Measurements from ENCODE around the gene GFI1. TPM values are rescaled to one million over a fixed set of nuclear protein-coding genes. Genes with fewer than 3 reads are reported as not detected.

Gene GFI1
- total and polyA plus RNA-seq, 2 of the 13 experiments (the other 11 are each of a cell fraction or from before 2014, with no cell fraction given) = 10.3 to 10.5 TPM

GRCh38 chr1:92485381-92486250 is 1.1 kb downstream of the GFI1 start (continued):
- TF ChIP-seq HDAC2 (CRISPR knock-in tag; IDR thresholded peaks at IDR 0.05) (0 out of 2 replicates have a peak, but pooled peaks have one; percentile 37), RFXAP (CRISPR knock-in tag; IDR thresholded peaks at IDR 0.05; ENCODE audit: borderline replicate concordance) (0 out of 2 replicates have a peak, but pooled peaks have one; percentile 20), ETV5 (CRISPR knock-in tag; IDR thresholded peaks at IDR 0.05; ENCODE audit: borderline replicate concordance) (no peak; the same call in 1 of the 2 replicates), ZNF142 (CRISPR knock-in tag; IDR thresholded peaks at IDR 0.05) (peak; percentile 54; the same call in 1 of the 2 replicates), PRPF4 (IDR thresholded peaks at IDR 0.05; ENCODE audit: low read depth, low read length, poor library complexity, severe bottlenecking) (no peak), TBP (CRISPR knock-in tag; IDR thresholded peaks at IDR 0.05) (no peak), ARID4A (CRISPR knock-in tag; IDR thresholded peaks at IDR 0.05; ENCODE audit: borderline replicate concordance) (0 out of 2 replicates have a peak, but pooled peaks have one; percentile 49), BORCS8-MEF2B (CRISPR knock-in tag; IDR thresholded peaks at IDR 0.05) (peak; percentile 62; the same call in 1 of the 2 replicates), ZNF619 (CRISPR knock-in tag; IDR thresholded peaks at IDR 0.05) (no peak), PHF21A (CRISPR knock-in tag; IDR thresholded peaks at IDR 0.05) (0 out of 2 replicates have a peak, but pooled peaks have one; percentile 39), GMEB2 (CRISPR knock-in tag; IDR thresholded peaks at IDR 0.05; ENCODE audit: low read depth) (no peak), NCOR1 (IDR thresholded peaks at IDR 0.05; ENCODE audit: borderline replicate concordance, low read length) (no peak), MAX (IDR thresholded peaks at IDR 0.05) (peak; percentile 49; the same call in 1 of the 2 replicates), ZNF558 (CRISPR knock-in tag; IDR thresholded peaks at IDR 0.05; ENCODE audit: borderline replicate concordance) (no peak), SAFB2 (CRISPR knock-in tag; IDR thresholded peaks at IDR 0.05; ENCODE audit: borderline replicate concordance, low read depth) (no peak; the same call in 1 of the 2 replicates), ZNF570 (CRISPR knock-in tag; IDR thresholded peaks at IDR 0.05; ENCODE audit: borderline replicate concordance) (no peak)

All from HepG2 (cell line).